ENCODE measurements around the gene INPP5E.

The INPP5E gene

DNA sequence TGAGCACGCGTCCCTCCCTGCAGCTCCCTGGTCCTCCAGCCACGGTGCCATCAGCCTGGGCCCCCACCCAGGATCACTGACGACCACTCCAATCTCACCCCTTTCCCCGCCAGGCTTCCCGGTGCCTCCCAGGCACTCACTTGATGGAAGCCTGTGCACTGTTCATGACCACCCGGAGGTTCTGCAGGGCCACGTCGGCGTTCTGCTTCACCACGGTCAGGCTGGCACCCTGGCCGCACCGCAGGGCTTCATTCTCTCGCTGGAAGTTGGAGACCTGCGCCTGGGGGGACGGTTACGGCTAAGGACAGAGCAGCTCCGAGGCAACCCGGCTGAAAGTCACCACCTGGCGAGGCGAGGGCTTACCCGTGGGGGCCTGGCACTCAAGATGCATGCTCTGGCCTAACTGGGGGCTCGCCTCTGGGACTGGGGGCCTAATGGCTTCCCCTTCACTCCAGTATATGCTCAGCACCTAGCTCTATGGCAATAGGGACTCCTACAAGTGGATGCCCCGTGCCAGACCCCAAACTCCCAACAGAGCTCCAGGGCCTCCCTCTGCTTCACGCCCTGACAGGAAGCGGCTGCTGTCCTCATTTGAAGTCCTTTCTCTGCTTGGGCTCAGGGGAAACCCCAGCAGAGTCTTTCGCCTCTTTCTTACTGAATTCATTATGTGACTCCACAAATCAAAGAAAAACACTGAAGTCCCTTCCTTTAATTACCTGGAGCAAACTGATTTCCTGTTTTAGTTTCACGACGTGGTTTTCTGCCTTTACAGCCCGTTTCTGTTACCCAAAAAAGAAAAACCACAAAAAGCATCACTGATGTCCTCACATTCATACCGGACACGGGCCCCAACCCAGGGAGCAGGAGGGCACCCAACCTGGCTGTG lies 35.5 kb downstream of the INPP5E start:
- peak; percentile 68 for DNase-seq
- peak; percentile 33 for ATAC-seq

DNA sequence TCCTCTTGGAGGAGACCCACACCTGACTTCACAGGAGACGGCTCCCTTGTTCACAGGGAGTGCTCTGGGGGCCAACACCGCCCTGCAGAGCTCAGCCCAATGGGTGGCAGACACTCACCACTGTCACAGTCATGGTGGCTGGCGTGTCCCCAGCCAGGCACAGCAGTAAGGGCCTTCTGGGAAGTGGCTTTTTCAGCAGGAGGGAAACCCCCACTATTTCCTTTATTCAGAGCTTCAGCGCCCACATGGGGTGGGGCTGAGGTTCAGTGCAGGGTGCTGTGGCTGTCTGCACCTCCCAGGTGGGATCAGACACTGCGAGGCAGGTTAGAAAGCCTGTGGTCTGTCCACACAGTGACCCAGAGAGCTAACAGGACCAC lies 36.1 kb downstream of the INPP5E start:
- ATAC-seq (peak; percentile 87), DNase-seq (peak; percentile 80)

DNA sequence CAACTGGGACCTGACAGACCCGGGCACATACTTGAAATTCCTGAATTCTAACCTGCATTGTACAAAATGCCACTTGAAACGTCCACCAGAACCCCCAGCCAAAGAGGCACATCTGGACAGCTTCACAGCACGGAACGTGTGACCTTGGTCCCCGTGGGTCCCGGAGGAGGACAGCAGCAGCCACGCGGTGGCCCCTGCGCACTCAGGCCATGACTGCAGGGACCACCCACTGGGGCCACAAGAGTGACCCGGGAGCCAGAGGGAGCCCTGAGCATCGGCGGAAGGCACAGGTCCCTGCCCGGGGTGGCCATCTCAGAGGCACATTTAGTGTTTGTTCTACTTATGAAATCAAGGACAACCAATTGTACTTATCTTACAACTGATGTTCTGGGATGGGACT lies 37.6 kb downstream of the INPP5E start:
- DNase-seq (no peak), ATAC-seq (no peak)

DNA sequence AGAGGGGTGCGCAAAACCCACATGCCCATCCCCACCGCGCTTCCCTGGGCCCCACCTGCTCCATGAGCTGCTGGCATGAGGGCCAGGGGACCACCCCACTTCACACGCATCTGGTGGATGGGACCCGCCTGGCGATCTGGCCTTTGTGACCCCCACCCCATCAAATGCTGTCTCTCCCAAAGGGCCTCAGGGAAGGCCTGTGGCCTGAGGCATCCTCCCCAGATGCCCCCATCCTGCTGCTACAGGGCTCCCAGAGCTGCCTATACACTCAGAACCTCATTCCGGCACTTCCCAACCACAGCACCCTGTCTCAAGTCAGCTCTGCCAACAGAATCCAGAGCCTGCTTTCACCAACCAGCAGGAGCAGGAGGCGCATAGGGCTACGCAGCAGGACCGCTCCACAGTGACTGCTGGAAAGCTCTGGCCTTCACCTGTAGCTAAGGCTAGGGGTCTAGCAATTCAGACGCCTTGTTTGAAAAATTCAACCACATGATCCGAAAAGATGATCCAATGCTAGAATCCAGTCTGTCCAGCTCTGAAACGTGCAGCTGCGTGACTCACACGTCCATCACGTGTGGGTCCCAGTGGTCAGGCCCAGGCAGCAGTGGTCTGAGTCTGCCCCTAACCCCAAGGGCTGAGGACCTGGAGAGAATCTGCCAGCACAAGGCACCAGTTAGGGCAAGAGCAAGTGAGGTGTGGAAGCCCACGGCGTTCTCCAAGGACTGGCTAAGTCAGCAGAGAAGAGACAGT lies 38.3 kb downstream of the INPP5E start:
- DNase-seq (no peak), ATAC-seq (no peak)

DNA sequence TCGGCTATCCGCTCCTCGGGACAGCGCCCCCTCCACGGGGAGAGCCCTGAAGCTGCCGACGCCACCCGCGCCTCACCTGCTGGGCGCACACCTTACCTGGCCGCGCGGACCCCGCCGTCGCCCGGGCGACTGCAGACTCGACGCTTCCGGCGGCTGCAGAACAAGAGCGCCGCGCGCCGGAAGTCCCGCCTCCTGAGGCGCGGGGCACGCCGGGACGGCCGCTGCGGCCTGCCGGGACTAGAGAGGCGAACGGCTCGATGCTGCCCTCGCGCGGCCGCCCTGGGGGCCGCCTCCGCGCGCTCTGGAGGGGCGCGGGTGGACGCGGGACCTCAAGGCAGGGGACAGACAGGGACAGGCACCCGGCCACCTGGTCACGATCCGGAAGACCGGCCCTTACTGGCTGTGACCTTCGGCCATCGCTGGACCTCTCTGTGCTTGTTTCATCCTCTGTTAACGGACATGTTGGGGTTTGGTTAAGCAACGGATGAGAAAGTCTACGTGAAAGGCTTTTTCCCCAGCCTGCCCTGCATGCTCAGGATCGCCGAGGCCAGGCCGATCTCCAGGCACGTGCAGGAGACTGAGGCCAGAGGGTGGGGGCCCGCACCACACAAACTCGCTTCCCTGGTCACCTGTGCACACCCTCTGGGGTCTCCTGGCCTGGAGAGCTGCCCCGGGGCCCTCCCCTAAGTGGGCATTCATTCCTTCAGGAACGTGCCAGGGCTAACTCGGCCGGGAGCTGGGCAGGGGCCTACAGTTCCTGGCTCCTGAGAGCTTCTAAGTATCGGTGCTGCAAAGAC lies 39.4 kb downstream of the INPP5E start, which contains the start of gene SNAPC4:
TSS of gene SNAPC4 (minus strand) at position 133 of the 797 bp plus-strand sequence. CDS start 1,742 bp downstream, outside the sequence.
- ATAC-seq (peak; percentile 71), DNase-seq (peak; percentile 93)

DNA sequence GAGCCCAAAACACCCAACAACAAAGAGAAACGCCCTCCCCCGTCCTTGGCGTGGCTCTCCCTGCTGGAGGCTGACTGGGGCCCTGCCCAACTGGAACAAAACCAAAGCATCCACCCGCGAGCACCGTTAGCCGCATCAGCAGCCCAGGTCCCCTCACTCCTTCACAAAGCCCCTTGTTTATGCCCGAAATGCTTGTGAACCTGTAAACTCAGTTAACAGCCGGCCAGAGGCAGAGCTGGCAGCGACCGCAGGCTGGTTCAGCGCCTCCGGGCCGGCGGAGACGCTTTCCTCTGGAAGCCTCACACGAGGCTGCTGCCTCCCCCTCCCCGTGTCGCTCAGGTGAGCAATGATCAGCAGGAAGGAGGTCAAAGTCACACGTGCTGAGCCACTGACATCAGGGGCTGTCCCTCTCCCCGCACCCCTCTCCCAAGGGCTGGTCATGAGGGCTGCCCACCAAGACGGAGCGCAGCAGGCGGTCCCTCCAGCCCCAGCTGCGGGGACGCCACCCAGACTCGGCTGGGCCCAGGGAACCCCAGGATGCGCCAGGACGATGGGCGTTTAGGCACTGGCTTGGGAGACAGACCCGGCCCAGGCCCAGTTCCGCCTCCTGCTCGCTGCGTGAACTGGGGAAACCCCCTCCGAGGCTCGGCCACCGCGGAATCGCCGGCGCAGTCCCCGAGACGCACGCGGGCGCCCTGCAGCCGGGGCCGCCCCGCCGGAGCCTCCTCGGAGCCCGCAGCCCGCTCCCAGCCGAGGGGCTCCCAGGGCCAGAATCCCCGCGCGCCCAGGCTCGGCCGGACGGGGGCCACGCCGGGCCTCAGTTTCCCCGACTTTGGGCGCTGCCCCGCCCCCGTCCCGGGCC lies 40.2 kb downstream of the INPP5E start:
- ATAC-seq, result peak; percentile 20
- peak; percentile 60 for DNase-seq

DNA sequence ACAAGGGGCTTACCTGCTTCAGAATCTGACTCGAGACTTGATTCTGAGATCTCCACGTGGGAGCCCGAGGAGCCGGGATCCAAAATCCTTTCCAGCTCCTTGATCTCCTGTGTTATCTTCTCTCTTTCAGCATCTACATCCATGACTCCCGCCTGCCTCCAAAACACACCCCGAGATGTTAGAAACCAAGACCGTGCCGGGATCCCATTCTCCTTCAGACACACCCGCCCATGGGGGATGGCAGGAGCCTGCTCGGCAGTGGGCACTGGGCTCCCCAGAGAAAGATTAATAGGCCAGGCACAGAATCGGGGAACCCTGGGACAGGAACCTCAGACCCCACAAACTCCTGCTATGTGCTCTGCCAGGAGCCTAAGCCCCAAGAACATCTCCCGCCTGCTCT lies 41.4 kb downstream of the INPP5E start:
- DNase-seq, result no peak
- no peak for ATAC-seq

DNA sequence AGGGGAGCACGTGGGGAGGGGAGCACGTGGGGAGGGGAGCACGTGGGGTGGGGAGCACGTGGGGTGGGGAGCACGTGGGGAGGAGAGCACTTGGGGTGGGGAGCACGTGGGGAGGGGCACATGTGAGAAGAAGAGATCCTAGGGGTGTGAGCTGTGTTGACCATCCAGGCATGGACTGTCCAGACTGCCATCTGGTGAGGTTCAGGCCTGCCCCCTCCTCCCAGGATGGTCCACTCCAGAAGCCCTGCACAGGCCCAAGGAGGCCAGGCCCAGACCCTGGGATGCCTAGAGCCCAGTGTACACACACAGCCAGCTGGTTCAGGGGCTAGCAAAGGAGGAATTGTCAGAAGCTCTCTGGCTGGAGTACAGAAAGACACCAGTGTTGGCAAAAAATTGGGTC lies 42.0 kb downstream of the INPP5E start:
- no peak for ATAC-seq

DNA sequence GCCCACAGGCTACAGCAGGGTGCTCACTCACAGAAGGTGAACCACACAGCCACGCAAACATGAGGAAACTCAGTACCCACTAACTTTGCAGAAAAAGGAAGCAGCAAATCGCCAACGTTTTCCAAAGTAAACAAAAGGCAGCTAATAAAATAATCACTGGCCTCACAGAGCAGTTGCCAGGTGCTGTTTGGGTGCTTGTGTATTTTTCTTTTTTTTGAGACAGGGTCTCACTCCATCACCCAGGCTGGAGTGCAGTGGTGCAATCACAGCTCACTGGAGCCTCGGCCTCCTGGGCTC lies 43.5 kb downstream of the INPP5E start:
- ATAC-seq, result no peak
- no peak for DNase-seq

More for the DNA sequence above, 42.0 kb downstream of the INPP5E start:
- no peak for DNase-seq

DNA sequence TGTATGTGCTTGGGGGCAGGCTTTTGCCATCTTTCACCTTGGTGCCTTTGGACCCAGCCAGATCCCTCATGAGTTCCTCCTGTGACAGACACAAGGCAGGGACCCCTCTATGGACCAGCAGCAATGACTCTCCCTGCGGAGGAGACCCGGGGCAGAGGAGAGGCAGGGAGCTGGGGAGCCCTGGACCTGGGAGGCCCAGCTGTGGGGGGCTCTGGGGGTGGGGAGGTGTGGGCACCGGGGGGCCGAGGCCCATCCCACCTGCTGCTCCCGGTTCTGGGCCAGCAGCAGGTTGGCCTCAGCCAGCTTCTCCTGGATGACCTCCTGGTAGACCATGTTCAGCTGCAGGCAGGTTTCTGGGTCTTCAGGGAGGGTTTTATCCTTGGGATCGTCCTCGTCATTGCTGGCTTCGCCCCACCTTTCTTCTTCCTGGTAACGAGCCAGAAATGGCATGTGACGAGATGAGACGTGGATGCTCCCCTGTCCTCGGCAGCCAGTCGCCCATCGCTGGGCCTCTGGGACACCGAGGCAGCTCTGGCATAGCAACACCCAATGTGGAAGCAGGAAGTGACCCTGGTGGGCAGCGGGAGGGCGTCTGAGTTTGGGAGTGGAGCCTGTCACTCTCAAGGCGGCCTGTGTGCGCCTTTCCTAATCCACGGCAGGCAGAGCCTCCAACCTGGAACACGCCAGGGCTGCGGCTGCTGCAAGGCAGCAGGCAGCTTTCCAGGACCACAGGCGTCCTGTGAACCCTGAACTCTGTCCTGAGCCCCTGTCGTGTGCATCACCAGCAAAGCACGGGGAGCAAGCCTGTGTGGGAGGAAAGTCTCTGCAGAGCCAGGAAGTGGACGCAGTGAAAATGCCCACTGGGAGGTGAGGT lies 44.1 kb downstream of the INPP5E start:
- DNase-seq (no peak), ATAC-seq (no peak)

DNA sequence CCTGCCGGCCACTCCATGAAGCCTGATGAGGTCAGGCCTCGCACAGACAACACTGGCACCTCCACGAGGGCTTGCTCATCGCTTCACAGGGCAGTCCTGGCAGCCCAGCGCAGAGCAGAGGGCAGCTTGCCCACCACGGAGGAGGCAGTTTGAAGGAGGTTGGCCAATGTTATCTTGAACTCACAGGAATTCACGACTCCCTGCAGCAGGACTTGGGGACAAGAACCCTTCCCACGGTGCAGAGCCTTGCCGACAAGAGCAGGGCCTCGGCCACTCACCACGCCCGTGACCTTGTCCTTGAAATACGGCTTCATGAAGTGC lies 44.7 kb downstream of the INPP5E start:
- ATAC-seq (no peak), DNase-seq (no peak)

DNA sequence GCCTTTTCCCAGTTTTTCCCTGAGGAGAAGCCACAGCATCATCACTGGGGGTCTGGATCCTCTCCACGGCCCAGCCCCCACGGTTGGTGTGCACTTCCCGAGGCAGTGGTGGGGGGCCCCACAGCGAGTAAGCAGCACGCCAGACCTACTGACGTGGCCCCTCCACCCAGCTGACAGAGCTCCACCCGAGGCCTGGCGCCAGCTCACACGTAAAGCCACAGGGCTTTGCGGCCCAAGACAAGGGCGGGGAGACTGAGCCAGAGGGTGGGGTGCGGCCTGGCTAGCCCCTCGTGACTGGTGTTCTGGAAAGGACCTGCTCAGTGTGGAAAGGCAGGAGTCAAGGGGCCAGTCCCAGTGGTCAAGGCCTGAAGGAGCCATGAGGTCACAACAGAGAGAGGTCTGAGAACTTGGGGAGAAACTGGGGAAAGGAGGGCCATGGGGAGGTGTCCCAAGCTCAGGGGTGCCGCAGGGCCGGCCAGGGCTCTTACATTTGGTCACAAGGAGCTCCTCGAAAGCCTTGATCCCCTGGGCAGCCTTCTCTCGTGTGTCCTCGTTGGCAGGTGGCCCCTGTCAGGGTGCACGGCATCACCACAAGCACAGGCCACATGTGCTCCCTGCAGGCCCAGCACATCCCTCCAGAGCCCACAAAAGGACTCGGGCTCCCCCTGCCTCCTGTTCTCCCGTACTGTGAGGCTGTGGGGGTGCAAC lies 45.2 kb downstream of the INPP5E start:
- no peak for ATAC-seq
- no peak for DNase-seq

DNA sequence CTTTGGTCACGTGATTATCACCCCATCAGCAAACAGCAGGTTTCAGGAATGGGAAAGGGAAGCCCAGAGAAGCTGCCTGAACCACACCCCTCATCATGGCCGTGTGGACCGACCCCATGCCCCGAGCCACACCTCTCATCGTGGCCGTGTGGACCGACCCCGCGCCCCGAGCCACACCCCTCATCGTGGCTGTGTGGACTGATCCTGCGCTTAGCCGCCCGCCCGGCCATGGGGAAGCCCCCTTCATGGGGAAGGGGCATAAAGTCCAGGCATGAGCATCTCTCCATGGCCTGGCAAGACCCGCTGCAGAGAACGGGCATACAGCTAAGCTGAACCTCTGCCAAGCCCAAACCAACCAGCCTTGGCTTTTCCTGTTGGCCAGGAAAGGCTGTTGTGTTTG lies 46.1 kb downstream of the INPP5E start:
- ATAC-seq (no peak), DNase-seq (no peak)

DNA sequence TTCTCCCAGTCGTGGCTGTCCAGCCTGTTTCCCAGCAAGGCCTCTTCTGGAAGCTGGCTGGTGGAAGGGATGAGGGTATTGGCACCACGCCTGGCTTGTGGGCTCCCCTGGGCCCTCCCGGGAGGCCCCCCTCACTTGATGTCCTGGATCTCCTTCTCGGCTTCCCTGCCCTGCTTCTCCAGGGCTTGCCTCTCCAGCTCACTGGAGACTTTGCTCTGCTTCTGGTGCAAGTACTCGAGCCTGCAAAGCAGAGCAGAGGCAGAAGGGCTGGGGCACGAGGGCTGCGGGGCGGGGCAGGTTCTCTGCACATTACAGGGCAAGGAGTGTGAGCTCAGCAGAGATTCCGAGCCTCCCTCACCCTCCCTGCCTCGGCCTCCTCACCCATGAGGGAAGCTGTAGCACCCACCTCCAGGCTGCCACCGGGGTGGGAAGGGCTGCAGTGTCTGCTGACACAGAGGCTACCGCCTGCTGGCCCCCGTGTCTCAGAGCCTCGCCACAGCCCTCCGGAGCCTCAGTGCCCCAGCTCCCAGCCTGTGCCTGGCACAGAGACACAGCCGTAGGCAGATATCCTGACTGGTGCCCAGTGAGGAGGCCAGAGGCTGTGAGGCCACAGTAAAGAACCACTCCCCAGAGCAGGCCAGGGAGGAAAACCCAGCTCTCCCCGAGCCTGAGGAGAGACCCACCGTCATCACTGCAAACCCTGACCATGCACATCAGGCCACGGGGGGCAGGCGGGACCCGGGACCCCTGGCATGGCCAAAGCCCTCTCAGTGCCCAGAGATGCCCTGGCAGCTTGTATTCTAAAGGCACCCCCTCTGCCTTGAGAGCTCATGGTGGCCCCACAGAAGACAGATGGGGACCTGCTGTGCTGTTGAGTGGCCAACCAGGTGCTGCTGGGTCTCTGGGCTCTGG lies 46.9 kb downstream of the INPP5E start:
- no peak for DNase-seq
- ATAC-seq, result peak; percentile 29

DNA sequence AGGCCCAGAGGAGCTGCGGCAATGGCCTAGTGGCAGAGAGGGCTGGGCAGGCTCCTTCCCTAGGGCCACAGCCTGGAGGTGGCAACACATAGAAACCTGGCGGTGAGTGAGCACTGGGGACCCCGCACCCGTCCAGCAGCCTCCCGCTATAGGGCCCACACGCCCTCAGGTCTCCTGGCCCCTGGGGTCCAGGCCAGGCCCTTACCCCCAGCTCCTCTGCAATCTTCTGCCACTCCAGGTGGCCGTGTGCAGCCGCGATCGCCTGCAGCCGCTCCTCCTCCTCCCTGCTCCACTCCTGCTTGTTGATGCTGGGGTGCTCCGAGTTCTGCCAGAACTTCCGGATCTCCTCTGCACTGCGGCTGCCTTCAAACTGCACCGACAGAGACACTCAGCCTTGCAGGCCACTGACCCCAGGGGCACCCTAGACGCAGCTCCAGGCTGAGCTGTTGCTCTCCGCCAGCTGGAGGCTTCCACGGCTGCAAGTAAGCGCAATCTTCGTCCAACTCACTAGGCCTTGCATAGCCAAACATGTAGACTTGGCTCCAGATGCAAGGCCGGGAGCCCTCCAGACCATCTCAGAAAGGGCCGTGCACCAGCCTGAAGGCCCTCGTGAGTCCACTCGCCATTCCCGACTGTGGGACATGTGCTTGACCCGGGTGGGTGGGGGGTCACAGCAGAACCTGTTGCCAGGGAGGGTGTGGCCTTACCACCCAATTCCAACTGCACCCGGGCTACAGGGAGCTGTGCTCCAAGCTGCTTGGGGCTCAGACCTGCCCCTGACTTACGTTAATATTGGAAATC lies 47.7 kb downstream of the INPP5E start:
- DNase-seq (no peak), ATAC-seq (no peak)

DNA sequence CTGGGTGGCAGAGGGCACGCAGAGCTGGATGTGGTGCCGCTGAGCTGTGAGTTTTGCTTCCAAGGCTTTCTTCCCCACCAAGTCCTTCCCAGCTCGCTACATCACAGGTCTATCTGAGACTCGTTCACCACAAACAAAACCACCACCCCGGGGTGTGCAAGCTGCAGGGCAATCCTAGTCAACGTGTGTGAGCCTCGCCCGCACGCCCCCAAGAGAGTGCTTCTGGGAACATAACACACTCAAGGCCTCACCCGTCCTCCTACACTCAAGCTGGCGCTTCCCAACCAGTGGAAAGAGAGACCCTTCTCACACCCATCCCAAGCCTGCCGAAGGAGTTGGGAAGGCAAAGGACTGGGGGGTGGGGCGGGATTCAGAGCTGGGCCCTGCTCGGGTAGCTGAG lies 50.2 kb downstream of the INPP5E start:
- no peak for ATAC-seq
- DNase-seq, result no peak

DNA sequence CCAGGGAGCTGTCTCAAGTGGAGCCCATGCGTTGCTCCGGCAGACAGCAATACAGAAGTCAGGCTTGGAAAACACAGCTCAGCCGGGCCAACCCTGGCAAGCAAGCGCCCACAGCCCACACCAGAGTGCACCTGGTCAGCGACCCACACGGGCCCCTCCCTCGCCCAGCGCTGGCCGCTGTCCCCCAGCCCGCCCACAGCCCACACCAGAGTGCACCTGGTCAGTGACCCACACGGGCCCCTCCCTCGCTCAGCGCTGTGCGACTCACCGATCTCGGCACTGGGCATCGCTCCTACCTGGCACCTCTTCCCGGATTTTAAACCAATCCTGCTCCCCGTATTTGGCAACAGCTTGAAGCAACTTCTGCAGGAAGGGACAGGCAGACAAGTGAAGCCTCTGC lies 52.4 kb downstream of the INPP5E start:
- DNase-seq (no peak), ATAC-seq (no peak)

DNA sequence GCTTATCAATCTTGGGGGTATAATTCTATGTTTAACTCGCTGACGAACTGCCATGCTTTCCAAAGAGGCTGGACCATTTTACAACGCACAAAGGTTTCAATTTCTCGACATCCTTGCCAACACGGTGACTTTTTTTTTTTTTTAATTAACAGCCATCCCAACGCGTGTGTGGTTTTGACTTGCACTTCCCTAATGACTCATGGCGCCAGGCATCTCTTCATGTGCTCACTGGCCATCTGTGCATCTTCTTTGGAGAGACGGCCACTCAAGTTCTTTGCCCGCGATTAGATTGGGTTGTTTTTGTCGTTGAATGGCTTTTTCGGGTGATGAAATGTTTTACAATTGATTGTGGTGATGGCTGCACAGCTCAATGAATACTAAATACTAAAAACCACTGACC lies 53.6 kb downstream of the INPP5E start:
- ATAC-seq, result no peak
- DNase-seq, result no peak

All from stimulated activated naive CD8-positive, alpha-beta T cell treated with anti-CD3 and anti-CD28 coated beads, Interleukin-15, Interleukin-2, amounts not matched to agents 100 U/mL and 50 U/mL, for 24 hours (primary cell).